Keratinocyte (primary cell): ENCODE results near the gene TAMM41. TPM values are rescaled to one million over a fixed set of nuclear protein-coding genes. Genes with fewer than 3 reads are reported as not detected.
"Not testable (repeated sequence)": the region's sequence is repeated elsewhere in the genome, so short reads cannot be mapped to it uniquely, and the experiment has no call there.

Experiments used
- DNase-seq: peaks from one replicate; pipeline ENCODE4 v3.0.0-alpha.2; 2011; ENCODE audit warnings: low read depth, missing footprints, low spot score
- FAIRE-seq: peaks from 2 replicates; lab custom pipeline; 2011; peaks lifted over from hg19 to GRCh38; lab: Jason Lieb, UNC
- H2AFZ ChIP-seq: 2 replicates; pipeline ENCODE4 v1.6.0; 2012; ENCODE audit warnings: low read length, control low read depth, inconsistent platforms; ENCODE audit not compliant: control insufficient read depth
- H3K27ac ChIP-seq: 2 replicates; pipeline ENCODE4 v1.5.1; 2011; ENCODE audit warnings: low read length; ENCODE audit not compliant: control insufficient read depth, insufficient read depth
- H3K27me3 ChIP-seq: 3 replicates; pipeline ENCODE4 v1.6.0; 2011; ENCODE audit warnings: low read length; ENCODE audit not compliant: control insufficient read depth, insufficient read depth; ENCODE audit errors: extremely low read depth
- H3K36me3 ChIP-seq, 2 experiments: 2 replicates in 1 of 2; 3 replicates in 1 of 2; pipeline ENCODE4 v1.5.1; 2011; ENCODE audit warnings: low read length in 2 of 2, mild to moderate bottlenecking in 1 of 2; ENCODE audit not compliant: control insufficient read depth in 2 of 2, insufficient read depth in 2 of 2; ENCODE audit errors: extremely low read depth in 1 of 2
- H3K4me1 ChIP-seq: 3 replicates; pipeline ENCODE4 v1.5.1; 2011; ENCODE audit warnings: low read length; ENCODE audit not compliant: control insufficient read depth, insufficient read depth; ENCODE audit errors: extremely low read depth
- H3K4me2 ChIP-seq: 3 replicates; pipeline ENCODE4 v1.6.0; 2011; ENCODE audit warnings: low read depth, low read length; ENCODE audit not compliant: control insufficient read depth, insufficient read depth; ENCODE audit errors: extremely low read depth
- H3K4me3 ChIP-seq, 3 experiments: fragments of 200-600 bp in 1 of 3; sonication (generic) in 1 of 3; 2 replicates in 2 of 3; 3 replicates in 1 of 3; pipeline ENCODE4 v1.5.1; 2011 to 2016; ENCODE audit warnings: low read length in 3 of 3, mild to moderate bottlenecking in 3 of 3, control low read depth in 2 of 3, inconsistent platforms in 1 of 3, low read depth in 1 of 3, mixed read lengths in 1 of 3, mixed run types in 1 of 3, moderate library complexity in 1 of 3; ENCODE audit not compliant: control insufficient read depth in 2 of 3, insufficient read depth in 2 of 3; ENCODE audit errors: extremely low read depth in 1 of 3
- H3K79me2 ChIP-seq: 2 replicates; pipeline ENCODE4 v1.6.0; 2012; ENCODE audit warnings: low read length; ENCODE audit not compliant: control insufficient read depth, insufficient read depth
- H3K9ac ChIP-seq: 3 replicates; pipeline ENCODE4 v1.6.0; 2011; ENCODE audit warnings: low read length; ENCODE audit not compliant: control insufficient read depth, insufficient read depth; ENCODE audit errors: extremely low read depth
- H3K9me1 ChIP-seq: 3 replicates; pipeline ENCODE4 v1.6.0; 2011; ENCODE audit warnings: low read length; ENCODE audit not compliant: control insufficient read depth, insufficient read depth; ENCODE audit errors: extremely low read depth
- H3K9me3 ChIP-seq: 2 replicates; pipeline ENCODE4 v1.5.1; 2012; ENCODE audit warnings: low read depth, low read length; ENCODE audit not compliant: control insufficient read depth
- H4K20me1 ChIP-seq: 3 replicates; pipeline ENCODE4 v1.6.0; 2011; ENCODE audit warnings: low read length; ENCODE audit not compliant: control insufficient read depth, insufficient read depth; ENCODE audit errors: extremely low read depth
- dilution Hi-C: fragments of 300-500 bp; cut with MboI; formaldehyde crosslinking; loops from one replicate; pipeline ENCODE4 v1.7.0; 2020; ENCODE audit warnings: low sequenced_read_pairs; ENCODE audit not compliant: extremely low pct_ligation_motif_present
- polyA plus RNA-seq, 5 experiments: library from polyadenylated mRNA; depleted of rRNA in 3 of 5; stranded (reverse) in 3 of 5; stranded (forward) in 1 of 5; unstranded in 1 of 5; fragments of >200 nt; gene quantifications; 1 replicate in 1 of 5; 2 replicates in 3 of 5; 3 replicates in 1 of 5; pipeline versions ENCODE4 v1.2.1 to v1.2.3, GENCODE V29; 2011 to 2012; ENCODE audit warnings: missing spikeins in 2 of 5, low read depth in 1 of 5, low replicate concordance in 1 of 5

TAMM41 gene
- polyA plus RNA-seq, 1 donor (not counting 4 experiments of a cell fraction or from before 2014, with no cell fraction given): 22.9 TPM

- H3K27ac ChIP-seq, H3K4me1 ChIP-seq, H3K9me1 ChIP-seq, H3K9ac ChIP-seq, H2AFZ ChIP-seq, H3K4me2 ChIP-seq, H3K36me3 ChIP-seq, H3K79me2 ChIP-seq, FAIRE-seq, dilution Hi-C loops, H3K4me3 ChIP-seq, H4K20me1 ChIP-seq, H3K9me3 ChIP-seq, H3K27me3 ChIP-seq, DNase-seq: not testable (repeated sequence)
Observed at GRCh38 chr3:11863739-11864138, 17.1 kb upstream of the TAMM41 start.

GRCh38 chr3:11862584-11862983 is 15.9 kb upstream of the TAMM41 start:
- dilution Hi-C loops, H4K20me1 ChIP-seq, H3K4me1 ChIP-seq, H2AFZ ChIP-seq, H3K27ac ChIP-seq, H3K9me1 ChIP-seq, H3K9ac ChIP-seq, DNase-seq, H3K9me3 ChIP-seq, H3K4me2 ChIP-seq, H3K4me3 ChIP-seq, H3K79me2 ChIP-seq, FAIRE-seq, H3K36me3 ChIP-seq, H3K27me3 ChIP-seq: not testable (repeated sequence)

DNA sequence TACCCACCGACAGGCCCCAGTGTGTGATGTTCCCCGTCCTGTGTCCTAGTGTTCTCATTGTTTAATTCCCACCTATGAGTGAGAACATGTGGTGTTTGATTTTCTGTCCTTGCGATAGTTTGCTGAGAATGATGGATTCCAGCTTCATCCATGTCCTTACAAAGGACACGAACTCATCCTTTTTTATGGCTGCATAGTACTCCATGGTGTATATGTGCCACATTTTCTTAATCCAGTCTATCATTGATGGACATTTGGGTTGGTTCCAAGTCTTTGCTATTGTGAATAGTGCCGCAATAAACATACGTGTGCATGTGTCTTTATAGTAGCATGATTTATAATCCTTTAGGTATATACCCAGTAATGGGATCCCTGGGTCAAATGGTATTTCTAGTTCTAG is 15.5 kb upstream of the TAMM41 start:
- H4K20me1 ChIP-seq, H3K9ac ChIP-seq, H3K4me3 ChIP-seq, dilution Hi-C loops, H3K4me2 ChIP-seq, H3K4me1 ChIP-seq, H3K27ac ChIP-seq, H3K9me1 ChIP-seq, H3K9me3 ChIP-seq, DNase-seq, H3K36me3 ChIP-seq, H2AFZ ChIP-seq, FAIRE-seq, H3K79me2 ChIP-seq, H3K27me3 ChIP-seq: not testable (repeated sequence)

DNA sequence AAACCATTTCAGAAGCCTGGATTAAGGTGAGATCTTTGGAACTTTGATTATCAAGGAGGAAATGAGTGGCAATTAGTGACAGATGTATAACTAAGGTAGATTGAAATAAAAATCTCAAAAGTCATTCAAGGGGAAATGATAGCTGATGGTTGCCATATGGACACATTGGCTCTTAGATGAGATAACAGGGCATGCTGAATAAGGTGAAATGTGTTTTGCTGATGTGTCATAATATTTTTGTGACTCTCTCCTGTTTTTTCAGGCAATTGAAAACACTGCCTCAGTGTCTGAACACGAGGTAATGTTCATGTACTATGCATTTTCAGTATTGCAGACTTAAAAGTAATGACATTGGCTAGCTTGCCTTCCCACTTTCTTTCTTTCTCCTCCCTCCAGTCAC is 13.5 kb upstream of the TAMM41 start:
- H3K4me2 ChIP-seq, H3K27ac ChIP-seq, DNase-seq, H3K27me3 ChIP-seq, H3K4me3 ChIP-seq, H3K4me1 ChIP-seq, H2AFZ ChIP-seq, FAIRE-seq, H3K79me2 ChIP-seq, H3K9ac ChIP-seq, dilution Hi-C loops, H3K36me3 ChIP-seq, H4K20me1 ChIP-seq, H3K9me1 ChIP-seq, H3K9me3 ChIP-seq: not testable (repeated sequence)
